Gastrocnemius medialis (tissue), 4 donors: ENCODE results near the gene VWA7.

Source experiments
- CTCF ChIP-seq, 5 experiments: fragments of 450-650 bp in 3 of 5; fragments of 200-600 bp in 2 of 5; sonication (generic) in 2 of 5; IDR thresholded peaks in 4 of 5; conservative IDR thresholded peaks in 1 of 5; 1 replicate in 4 of 5; 2 replicates in 1 of 5; pipeline ENCODE4 v1.5.1; 2016 to 2019; ENCODE audit warnings: antibody characterized with exemption in 5 of 5, mild to moderate bottlenecking in 3 of 5, moderate library complexity in 3 of 5
- POLR2A ChIP-seq, 2 donors: fragments of 450-650 bp; IDR thresholded peaks; one replicate each; pipeline ENCODE4 v1.6.1; 2017; ENCODE audit warnings: antibody characterized with exemption in 2 of 2, mild to moderate bottlenecking in 2 of 2, moderate library complexity in 2 of 2

GRCh38 chr6:31811645-31812044, 34.5 kb upstream of the VWA7 start:
- TF ChIP-seq POLR2A (IDR thresholded peaks at IDR 0.05) (no peak), CTCF (IDR thresholded peaks at IDR 0.05 in 4 of 5, conservative IDR thresholded peaks at IDR 0.05 in 1 of 5) (no peak)
